ENCODE data around the gene OS9.

Gene OS9

DNA sequence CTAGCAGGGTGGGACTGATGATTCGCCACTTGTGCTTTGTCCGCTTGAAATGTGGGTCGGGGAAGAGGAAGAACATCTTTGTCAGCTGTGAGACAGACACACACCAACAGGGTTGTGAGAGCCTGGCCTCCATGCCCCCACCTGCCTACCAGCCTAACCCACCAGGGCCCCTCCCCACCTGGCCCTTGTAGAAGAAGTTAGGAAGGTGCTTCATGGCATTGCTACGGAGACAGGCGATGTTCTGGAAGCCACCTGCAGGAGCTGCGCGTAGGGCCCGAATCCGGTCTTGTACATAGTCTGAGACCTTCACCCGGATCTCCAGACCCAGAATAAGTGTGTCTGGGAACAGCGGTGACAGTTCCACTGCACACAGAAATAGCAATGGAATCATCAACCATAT is 75.7 kb downstream of the OS9 start:
- no peak for DNase-seq

DNA sequence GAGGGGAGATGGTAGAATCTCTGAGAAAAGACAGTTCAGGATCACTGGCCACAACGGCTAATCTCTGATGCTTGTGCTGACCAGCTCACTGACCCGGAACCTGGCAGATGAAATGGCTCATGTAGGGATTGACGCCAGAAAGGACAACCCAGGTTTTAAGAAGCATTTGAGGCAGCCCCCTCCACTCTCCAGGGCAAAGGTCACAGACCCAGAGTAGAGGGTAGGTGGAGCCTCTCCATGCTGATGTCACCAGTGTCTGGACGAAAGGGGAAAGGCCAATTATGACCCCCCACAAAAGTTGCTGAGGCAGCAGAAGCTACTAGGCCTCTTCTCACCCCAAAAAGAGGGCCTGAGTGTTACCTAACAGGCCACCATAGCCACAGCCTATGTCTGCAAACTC is 76.8 kb downstream of the OS9 start:
- DNase-seq: no peak

Data from GF-D8 (cell line).